GM12892 (cell line): ENCODE measurements around the gene APBB2.

Source experiments
- POLR2A ChIP-seq: IDR thresholded peaks from 2 replicates; pipeline ENCODE4 v1.6.1; 2011; ENCODE audit warnings: low read depth, low read length, control low read depth
- POLR2AphosphoS5 ChIP-seq: IDR thresholded peaks from 2 replicates; pipeline ENCODE4 v1.6.1; 2011; ENCODE audit warnings: low read depth, low read length, control low read depth
- TAF1 ChIP-seq: IDR thresholded peaks from 2 replicates; pipeline ENCODE4 v1.6.1; 2011; ENCODE audit warnings: low read depth, mild to moderate bottlenecking, control low read depth, low read length, borderline replicate concordance

DNA sequence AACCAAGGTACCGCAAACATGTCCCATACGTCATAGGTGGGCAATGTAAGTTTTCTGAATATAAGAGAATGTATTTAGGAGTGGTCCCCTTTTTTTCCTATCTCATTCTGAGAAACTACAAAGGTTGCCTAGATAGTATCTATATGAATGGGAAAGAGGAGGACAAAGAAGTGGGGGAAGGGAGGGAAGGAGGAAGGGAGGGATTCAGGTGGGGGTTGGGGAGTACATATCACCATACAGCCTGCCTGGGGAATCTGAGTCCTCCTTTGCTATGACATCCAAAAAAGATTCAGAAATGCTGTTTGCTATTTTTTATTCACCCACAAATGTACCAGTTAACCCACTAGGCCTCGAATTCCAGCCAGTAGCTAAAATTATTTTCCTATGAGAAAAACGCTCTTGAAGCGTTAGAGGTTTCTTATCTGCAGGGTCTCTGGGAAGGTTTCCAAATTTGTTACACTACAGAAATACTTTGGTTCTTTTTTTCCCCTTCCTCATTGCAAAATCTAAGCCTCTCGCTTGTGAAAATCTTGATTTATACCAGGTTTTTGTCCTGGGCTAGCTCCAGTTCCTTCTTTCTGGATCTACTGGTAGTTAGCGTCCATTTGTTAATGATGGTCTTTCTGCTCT is 251.7 kb downstream of the APBB2 start:
- TF ChIP-seq POLR2AphosphoS5 (no peak), POLR2A (no peak), TAF1 (no peak)
